Prostate gland (tissue), 2 donors: ENCODE measurements around the gene IL25. TPM values are rescaled to one million over a fixed set of nuclear protein-coding genes. Genes with fewer than 3 reads are reported as not detected.
"Not testable (repeated sequence)": the region's sequence is repeated elsewhere in the genome, so short reads cannot be mapped to it uniquely, and the experiment has no call there.

ENCODE experiments used
- DNase-seq: peaks from one replicate; pipeline ENCODE4 v3.0.0-alpha.2; 2019; ENCODE audit warnings: low spot score
- H3K27ac ChIP-seq, 2 donors: fragments of 200-600 bp; sonication (generic); 2 replicates each; pipeline ENCODE4 v1.5.1; 2017 to 2019
- H3K27me3 ChIP-seq: fragments of 200-600 bp; sonication (generic); replicated peaks from 2 replicates; pipeline ENCODE4 v1.5.1; 2019; ENCODE audit not compliant: insufficient read depth
- H3K36me3 ChIP-seq, 2 donors: fragments of 200-600 bp; sonication (generic); 1 replicate in 1 of 2; 2 replicates in 1 of 2; pipeline versions ENCODE4 v1.5.1 to v1.8.1; 2017 to 2019
- H3K4me1 ChIP-seq: fragments of 200-600 bp; sonication (generic); replicated peaks from 2 replicates; pipeline ENCODE4 v1.5.1; 2019
- H3K4me3 ChIP-seq, 2 donors: fragments of 200-600 bp; sonication (generic); 2 replicates each; pipeline ENCODE4 v1.5.1; 2017 to 2019
- H3K9me3 ChIP-seq: fragments of 200-600 bp; sonication (generic); 2 replicates; pipeline ENCODE4 v1.5.1; 2017
- POLR2A ChIP-seq: fragments of 450-650 bp; IDR thresholded peaks from one replicate; pipeline ENCODE4 v1.6.1; 2016; ENCODE audit warnings: antibody characterized with exemption, mild to moderate bottlenecking
- POLR2AphosphoS5 ChIP-seq: sonication (generic); formaldehyde crosslinking; IDR thresholded peaks from one replicate; pipeline ENCODE4 v1.6.1; 2017; ENCODE audit warnings: antibody characterized with exemption
- WGBS: methylation state at CpG from one replicate; pipeline ENCODE4 v1.1.5; 2018; 5-methylcytosine and 5-hydroxymethylcytosine counted together
- intact Hi-C: fragments of 100-400 bp; cut with DNase I; formaldehyde crosslinking; loops from one replicate; pipeline ENCODE4 v1.14.2; 2022
- total RNA-seq, 2 donors: library from RNA; depleted of rRNA; stranded (reverse); fragments of >200 nt; gene quantifications; one replicate each; pipeline ENCODE4 v1.1.0, GENCODE V29; 2016
- TF ChIP-seq, protein P1 (sequence below), 4 experiments: fragments of 200-600 bp in 2 of 4; fragments of 450-650 bp in 2 of 4; sonication (generic) in 2 of 4; IDR thresholded peaks; 1 replicate in 3 of 4; 2 replicates in 1 of 4; pipeline ENCODE4 v1.5.1; 2016 to 2019; ENCODE audit warnings: antibody characterized with exemption in 4 of 4, mild to moderate bottlenecking in 2 of 4, moderate library complexity in 2 of 4

Gene IL25
- total RNA-seq, 2 donors from 2014 or later, result not detected

DNA sequence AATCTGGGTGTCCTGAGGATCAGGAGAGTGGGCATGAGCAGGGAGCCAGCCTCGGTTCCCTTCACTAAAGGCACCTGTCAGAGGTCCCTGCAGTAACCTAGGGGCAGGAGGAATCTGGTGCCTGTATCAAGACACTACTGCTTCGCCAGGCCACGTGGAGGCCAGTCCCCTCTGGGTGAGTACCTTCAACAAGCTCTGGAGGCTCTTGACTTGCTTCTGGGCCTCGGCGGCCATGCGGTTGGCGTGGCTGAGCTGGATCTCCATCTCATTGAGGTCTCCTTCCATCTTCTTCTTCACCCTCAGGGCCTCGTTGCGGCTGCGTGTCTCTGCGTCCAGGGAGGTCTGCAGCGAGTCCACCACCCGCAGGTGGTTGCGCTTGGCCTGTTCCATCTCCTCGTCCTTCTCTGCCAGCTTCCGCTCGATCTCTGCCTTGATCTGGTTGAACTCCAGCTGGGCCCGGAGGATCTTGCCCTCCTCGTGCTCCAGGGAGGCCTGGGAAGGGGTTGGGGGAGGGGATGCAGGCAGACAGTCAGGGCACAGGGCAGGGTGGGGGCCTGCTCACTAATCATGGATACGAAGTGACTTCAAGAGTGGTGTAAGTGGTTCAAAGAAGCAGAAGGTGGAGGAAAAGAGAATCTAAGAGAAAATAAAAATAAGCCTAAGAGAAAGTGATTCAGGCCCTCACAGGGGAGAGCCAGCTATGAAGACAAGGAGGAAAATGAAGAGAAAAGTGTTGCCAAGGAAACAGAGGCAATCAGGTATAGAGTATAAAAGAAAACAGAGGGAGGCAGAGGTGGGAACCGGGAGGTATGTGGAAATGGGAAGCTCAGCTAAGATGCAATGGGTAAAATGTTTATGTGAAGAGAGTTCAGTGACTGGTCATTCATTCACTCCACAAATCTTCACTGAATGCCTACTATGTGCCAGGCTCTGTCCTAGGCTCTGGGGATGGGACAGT lies 43.5 kb downstream of the IL25 start:
- WGBS, result 83% methylated on average over 20 of the region's 21 CpGs
- Histone ChIP-seq H3K36me3 (no peaks in the 10 kb centered on the region), H3K9me3 (no peaks in the 10 kb centered on the region), H3K4me1 (no peaks in the 10 kb centered on the region), H3K4me3 (no peak overlapping the region), H3K27me3 (no peaks in the 10 kb centered on the region), H3K27ac (no peak overlapping the region)
- DNase-seq, result no peak
- intact Hi-C loops, result no loop called here
- no peak for TF ChIP-seq POLR2A
- TF ChIP-seq, protein P1, sequence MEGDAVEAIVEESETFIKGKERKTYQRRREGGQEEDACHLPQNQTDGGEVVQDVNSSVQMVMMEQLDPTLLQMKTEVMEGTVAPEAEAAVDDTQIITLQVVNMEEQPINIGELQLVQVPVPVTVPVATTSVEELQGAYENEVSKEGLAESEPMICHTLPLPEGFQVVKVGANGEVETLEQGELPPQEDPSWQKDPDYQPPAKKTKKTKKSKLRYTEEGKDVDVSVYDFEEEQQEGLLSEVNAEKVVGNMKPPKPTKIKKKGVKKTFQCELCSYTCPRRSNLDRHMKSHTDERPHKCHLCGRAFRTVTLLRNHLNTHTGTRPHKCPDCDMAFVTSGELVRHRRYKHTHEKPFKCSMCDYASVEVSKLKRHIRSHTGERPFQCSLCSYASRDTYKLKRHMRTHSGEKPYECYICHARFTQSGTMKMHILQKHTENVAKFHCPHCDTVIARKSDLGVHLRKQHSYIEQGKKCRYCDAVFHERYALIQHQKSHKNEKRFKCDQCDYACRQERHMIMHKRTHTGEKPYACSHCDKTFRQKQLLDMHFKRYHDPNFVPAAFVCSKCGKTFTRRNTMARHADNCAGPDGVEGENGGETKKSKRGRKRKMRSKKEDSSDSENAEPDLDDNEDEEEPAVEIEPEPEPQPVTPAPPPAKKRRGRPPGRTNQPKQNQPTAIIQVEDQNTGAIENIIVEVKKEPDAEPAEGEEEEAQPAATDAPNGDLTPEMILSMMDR (IDR thresholded peaks at IDR 0.05), result no peak

- Histone ChIP-seq H3K27me3 (no peaks in the 10 kb centered on the region), H3K4me3 (no peak overlapping the region), H3K9me3 (no peaks in the 10 kb centered on the region), H3K4me1 (no peaks in the 10 kb centered on the region), H3K36me3 (no peaks in the 10 kb centered on the region), H3K27ac (no peak overlapping the region)
- WGBS, result 88% methylated on average over 11 of the region's 11 CpGs
- no peak for DNase-seq
- intact Hi-C loops, result no loop called here
- no peak for TF ChIP-seq POLR2AphosphoS5
- TF ChIP-seq POLR2A, result no peak
- TF ChIP-seq, protein P1 (IDR thresholded peaks at IDR 0.05), result no peak
These were observed 44.2 kb downstream of the IL25 start for GRCh38 chr14:23416801-23417200.

GRCh38 chr14:23417269-23417668 lies 44.7 kb downstream of the IL25 start:
- DNase-seq, H3K9me3 ChIP-seq, H3K27ac ChIP-seq, H3K36me3 ChIP-seq, H3K4me1 ChIP-seq, H3K4me3 ChIP-seq, H3K27me3 ChIP-seq, intact Hi-C loops: not testable (repeated sequence)
- WGBS, result 92% methylated on average over 12 of the region's 12 CpGs

DNA sequence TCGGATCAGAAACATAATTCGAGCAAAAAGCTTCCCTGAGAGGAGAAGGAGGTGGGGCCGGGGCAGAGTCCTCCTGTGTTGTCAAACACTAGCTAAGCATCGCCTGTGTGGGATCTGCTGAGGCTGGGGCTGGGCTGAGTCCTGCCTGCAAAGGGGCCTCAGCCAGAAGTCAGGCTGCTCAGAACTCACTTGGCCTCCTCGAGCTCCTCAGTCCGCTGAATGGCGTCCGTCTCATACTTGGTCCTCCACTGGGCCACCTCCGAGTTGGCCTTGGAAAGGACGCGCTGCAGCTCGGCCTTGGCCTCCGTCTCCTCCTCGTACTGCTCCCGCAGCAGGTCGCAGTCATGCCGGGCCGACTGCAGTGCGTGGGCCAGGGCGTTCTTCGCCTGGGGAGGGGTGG lies 45.4 kb downstream of the IL25 start:
- no peak overlapping the region for H3K27ac ChIP-seq
- TF ChIP-seq POLR2AphosphoS5, result no peak
- TF ChIP-seq, protein P1 (IDR thresholded peaks at IDR 0.05), result no peak
- no peak for TF ChIP-seq POLR2A

DNA sequence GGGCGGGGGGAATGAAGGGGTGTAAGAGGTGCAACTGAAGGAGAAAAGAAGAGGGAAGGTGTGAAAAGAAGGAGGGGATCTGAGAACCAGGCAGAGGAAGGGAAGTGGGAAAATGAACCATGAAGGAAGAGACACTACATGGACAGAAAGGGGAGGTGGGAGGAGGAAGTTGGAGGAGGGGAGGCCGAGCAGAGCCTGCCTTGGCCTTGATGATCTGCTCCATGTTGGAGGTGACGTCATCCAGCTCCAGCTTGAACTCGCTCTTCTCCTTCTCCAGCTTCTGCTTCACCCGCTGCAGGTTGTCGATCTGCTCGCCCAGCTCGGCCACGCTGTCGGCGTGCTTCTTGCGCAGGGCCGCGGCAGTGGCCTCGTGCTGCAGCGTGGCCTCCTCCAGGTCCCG lies 47.0 kb downstream of the IL25 start:
- intact Hi-C loops, result not testable (repeated sequence)
- 87% methylated on average over 5 of the region's 17 CpGs for WGBS

More for the DNA sequence above, 45.4 kb downstream of the IL25 start:
- no peaks in the 10 kb centered on the region for H3K36me3 ChIP-seq
- 88% methylated on average over 21 of the region's 21 CpGs for WGBS
- intact Hi-C loops, result no loop called here
- no peaks in the 10 kb centered on the region for H3K27me3 ChIP-seq
- H3K4me1 ChIP-seq, result no peaks in the 10 kb centered on the region
- H3K9me3 ChIP-seq, result no peaks in the 10 kb centered on the region
- DNase-seq, result no peak
- no peak overlapping the region for H3K4me3 ChIP-seq

DNA sequence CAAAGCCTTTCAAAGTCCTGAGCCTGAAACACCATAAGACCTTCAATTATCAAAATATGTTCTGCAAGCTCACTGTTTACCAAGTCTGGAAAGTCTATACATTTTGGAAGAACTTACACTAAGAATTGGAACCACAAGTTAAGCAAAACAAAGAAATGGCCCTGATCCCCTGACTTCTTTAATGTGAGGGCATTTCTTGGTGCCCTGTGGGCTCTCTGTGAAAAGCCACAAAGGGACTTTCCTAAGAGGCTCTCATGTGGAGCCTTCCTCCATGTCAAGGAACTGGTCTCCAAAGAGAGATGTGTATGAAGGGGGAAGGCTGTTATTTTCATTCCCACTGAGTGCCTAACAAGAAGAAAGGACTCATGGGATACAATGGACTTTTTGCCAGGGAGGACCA lies 49.0 kb downstream of the IL25 start:
- H3K36me3 ChIP-seq, result no peaks in the 10 kb centered on the region
- intact Hi-C loops, result no loop called here
- H3K27me3 ChIP-seq, result no peaks in the 10 kb centered on the region
- DNase-seq, result no peak
- no peak overlapping the region for H3K4me3 ChIP-seq
- H3K9me3 ChIP-seq, result no peaks in the 10 kb centered on the region
- no peak overlapping the region for H3K27ac ChIP-seq
- no peaks in the 10 kb centered on the region for H3K4me1 ChIP-seq
- TF ChIP-seq, protein P1 (IDR thresholded peaks at IDR 0.05), result no peak
- TF ChIP-seq POLR2AphosphoS5 (no peak), POLR2A (no peak)

More for the DNA sequence above, 47.0 kb downstream of the IL25 start:
- not testable (repeated sequence) for H3K4me3 ChIP-seq, DNase-seq, H3K27ac ChIP-seq, H3K27me3 ChIP-seq, H3K9me3 ChIP-seq, H3K36me3 ChIP-seq, H3K4me1 ChIP-seq
